GM12801 (cell line): Measurements from ENCODE around the gene EID1.

Source experiments
- CTCF ChIP-seq: IDR thresholded peaks from one replicate; pipeline ENCODE4 v1.5.1; 2011; ENCODE audit warnings: control low read depth; ENCODE audit not compliant: insufficient read length; ENCODE audit errors: extremely low read depth

EID1 gene

GRCh38 chr15:48888836-48889235, 10.9 kb downstream of the EID1 start:
- TF ChIP-seq CTCF: no peak

- no peak for TF ChIP-seq CTCF
These were observed 12.0 kb downstream of the EID1 start for GRCh38 chr15:48889925-48890324.

- no peak for TF ChIP-seq CTCF
These were observed 12.5 kb downstream of the EID1 start for GRCh38 chr15:48890375-48890972.

GRCh38 chr15:48891232-48891765, 13.4 kb downstream of the EID1 start:
- no peak for TF ChIP-seq CTCF

GRCh38 chr15:48893311-48893710, 15.4 kb downstream of the EID1 start:
- no peak for TF ChIP-seq CTCF

- no peak for TF ChIP-seq CTCF
These were observed 19.2 kb downstream of the EID1 start for GRCh38 chr15:48896869-48897814.

- no peak for TF ChIP-seq CTCF
These were observed 20.1 kb downstream of the EID1 start for GRCh38 chr15:48898032-48898431.
